Measurements from ENCODE around the gene ZMYND15. TPM values are rescaled to one million over a fixed set of nuclear protein-coding genes. Genes with fewer than 3 reads are reported as not detected.
"Not testable (repeated sequence)": the region's sequence is repeated elsewhere in the genome, so short reads cannot be mapped to it uniquely, and the experiment has no call there.

ZMYND15 gene
- total and polyA plus RNA-seq, 2 of the 13 experiments (the other 11 are each of a cell fraction or from before 2014, with no cell fraction given), result 0.24 to 2.7 TPM

- H4K20me1 ChIP-seq (ENCODE audit: insufficient read depth, low read length); H3K9me3 ChIP-seq (ENCODE audit: low read length); CTCF ChIA-PET (ENCODE audit: low intra/inter-chr PET ratio, low total read pairs); DNase-seq (ENCODE audit: low spot score); FAIRE-seq; H3K9ac ChIP-seq (ENCODE audit: insufficient read depth, low read depth, low read length); H3K27ac ChIP-seq (ENCODE audit: extremely low read length, insufficient read depth, low read length); H3K27me3 ChIP-seq (ENCODE audit: control insufficient read depth in 1 of 2, insufficient read depth in 2 of 2, low read length in 2 of 2); H2AFZ ChIP-seq (ENCODE audit: low read length); H3K4me2 ChIP-seq (ENCODE audit: low read depth, low read length); BruUV-seq (replicated peaks); ATAC-seq; in situ Hi-C loops (cut with HindIII; ENCODE audit: extremely low pct_ligation_motif_present, low pct_unique_long_range_greater_than_20kb); H3K4me1 ChIP-seq (ENCODE audit: insufficient read depth, low read length); H3K4me3 ChIP-seq (replicated peaks in 1 of 3; ENCODE audit: insufficient read depth in 1 of 3, low read depth in 2 of 3, low read length in 3 of 3); intact Hi-C loops (cut with micrococcal nuclease; ENCODE audit: unreplicated experiment): not testable (repeated sequence)
- POLR2A ChIA-PET, result interaction anchor here (1.1 kb wide), 1 partner anchor 13 kb away, joined by 3 read pairs; no protein-coding TSS in a partner anchor
- H3K36me3 ChIP-seq (replicated peaks in 1 of 2; ENCODE audit: control insufficient read depth in 1 of 2, insufficient read depth in 2 of 2, low read length in 2 of 2), result peaks cover 23 to 67% of the 10 kb centered on the region in 2 experiments
- 91% methylated on average over 12 of the region's 12 CpGs for WGBS (ENCODE audit: low lambda C conversion rate)
- peaks cover 62% of the 10 kb centered on the region for H3K79me2 ChIP-seq (ENCODE audit: insufficient read depth, low read length)
Observed at GRCh38 chr17:4689872-4690271, 49.8 kb upstream of the ZMYND15 start.

DNA sequence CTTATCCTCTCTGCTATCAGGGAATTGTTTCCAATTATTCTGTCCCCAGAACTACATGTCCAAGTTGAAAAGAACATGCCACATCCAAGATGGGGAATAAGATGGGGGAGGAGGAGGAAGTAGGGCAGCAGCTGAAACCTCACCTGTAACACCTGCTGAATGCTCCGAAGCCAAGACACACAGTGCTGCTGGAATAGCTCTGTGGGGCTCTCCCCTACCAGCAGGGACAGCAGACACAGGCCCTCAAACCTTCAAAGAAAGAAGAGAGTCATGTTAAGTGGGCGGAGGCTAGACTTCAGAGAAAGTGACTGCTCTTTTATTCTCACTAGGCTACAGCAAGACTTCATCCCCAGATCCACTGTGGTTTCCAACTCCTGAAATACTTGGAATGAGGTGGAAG lies 48.9 kb upstream of the ZMYND15 start:
- H3K4me1 ChIP-seq (ENCODE audit: insufficient read depth, low read length), result no peaks in the 10 kb centered on the region
- TF ChIP-seq SP5 (CRISPR knock-in tag; IDR thresholded peaks at IDR 0.05; ENCODE audit: borderline replicate concordance, low read depth) (no peak), MAF1 (CRISPR knock-in tag; IDR thresholded peaks at IDR 0.05; ENCODE audit: borderline replicate concordance) (no peak), ZFP36L2 (CRISPR knock-in tag; IDR thresholded peaks at IDR 0.05) (no peak), ZNF484 (CRISPR knock-in tag; IDR thresholded peaks at IDR 0.05; ENCODE audit: borderline replicate concordance, low read depth) (no peak), MED13 (CRISPR knock-in tag; IDR thresholded peaks at IDR 0.05) (no peak), ONECUT2 (CRISPR knock-in tag; IDR thresholded peaks at IDR 0.05) (no peak), LCORL (IDR thresholded peaks at IDR 0.05) (no peak), LCORL (CRISPR knock-in tag; IDR thresholded peaks at IDR 0.05) (no peak), BHLHE40 (IDR thresholded peaks at IDR 0.05; ENCODE audit: low read length) (no peak), ZIK1 (CRISPR knock-in tag; IDR thresholded peaks at IDR 0.05; ENCODE audit: borderline replicate concordance, low read depth) (no peak), MEIS2 (CRISPR knock-in tag; IDR thresholded peaks at IDR 0.05) (no peak), SMYD3 (CRISPR knock-in tag; IDR thresholded peaks at IDR 0.05) (no peak), KLF16 (CRISPR knock-in tag; IDR thresholded peaks at IDR 0.05) (no peak)
- TF ChIP-seq, protein P1, sequence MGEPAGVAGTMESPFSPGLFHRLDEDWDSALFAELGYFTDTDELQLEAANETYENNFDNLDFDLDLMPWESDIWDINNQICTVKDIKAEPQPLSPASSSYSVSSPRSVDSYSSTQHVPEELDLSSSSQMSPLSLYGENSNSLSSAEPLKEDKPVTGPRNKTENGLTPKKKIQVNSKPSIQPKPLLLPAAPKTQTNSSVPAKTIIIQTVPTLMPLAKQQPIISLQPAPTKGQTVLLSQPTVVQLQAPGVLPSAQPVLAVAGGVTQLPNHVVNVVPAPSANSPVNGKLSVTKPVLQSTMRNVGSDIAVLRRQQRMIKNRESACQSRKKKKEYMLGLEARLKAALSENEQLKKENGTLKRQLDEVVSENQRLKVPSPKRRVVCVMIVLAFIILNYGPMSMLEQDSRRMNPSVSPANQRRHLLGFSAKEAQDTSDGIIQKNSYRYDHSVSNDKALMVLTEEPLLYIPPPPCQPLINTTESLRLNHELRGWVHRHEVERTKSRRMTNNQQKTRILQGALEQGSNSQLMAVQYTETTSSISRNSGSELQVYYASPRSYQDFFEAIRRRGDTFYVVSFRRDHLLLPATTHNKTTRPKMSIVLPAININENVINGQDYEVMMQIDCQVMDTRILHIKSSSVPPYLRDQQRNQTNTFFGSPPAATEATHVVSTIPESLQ (CRISPR knock-in tag; conservative IDR thresholded peaks at IDR 0.05), result no peak
- WGBS (ENCODE audit: low lambda C conversion rate), result 88% methylated on average over 1 of the region's 2 CpGs
- no peaks in the 10 kb centered on the region for H3K27me3 ChIP-seq (ENCODE audit: control insufficient read depth in 1 of 2, insufficient read depth in 2 of 2, low read length in 2 of 2)
- peaks cover 20 to 61% of the 10 kb centered on the region in 2 experiments for H3K36me3 ChIP-seq (replicated peaks in 1 of 2; ENCODE audit: control insufficient read depth in 1 of 2, insufficient read depth in 2 of 2, low read length in 2 of 2)
- H3K9me3 ChIP-seq (ENCODE audit: low read length), result no peaks in the 10 kb centered on the region
- in situ Hi-C loops (cut with HindIII; ENCODE audit: extremely low pct_ligation_motif_present, low pct_unique_long_range_greater_than_20kb) (no loop called here), intact Hi-C loops (cut with micrococcal nuclease; ENCODE audit: unreplicated experiment) (no loop called here)
- ATAC-seq (no peak), FAIRE-seq (no peak), DNase-seq (ENCODE audit: low spot score) (no peak)
- no TSS peak for BruUV-seq (replicated peaks)
- no peak overlapping the region for H2AFZ ChIP-seq (ENCODE audit: low read length)
- CTCF ChIA-PET (ENCODE audit: low intra/inter-chr PET ratio, low total read pairs), result no interaction called here
- no peak overlapping the region for H3K9ac ChIP-seq (ENCODE audit: insufficient read depth, low read depth, low read length)
- no peak overlapping the region for H3K4me3 ChIP-seq (replicated peaks in 1 of 3; ENCODE audit: insufficient read depth in 1 of 3, low read depth in 2 of 3, low read length in 3 of 3)
- H3K79me2 ChIP-seq (ENCODE audit: insufficient read depth, low read length), result peaks cover 64% of the 10 kb centered on the region
- no peak overlapping the region for H3K4me2 ChIP-seq (ENCODE audit: low read depth, low read length)
- peaks cover 7% of the 10 kb centered on the region for H4K20me1 ChIP-seq (ENCODE audit: insufficient read depth, low read length)
- H3K27ac ChIP-seq (ENCODE audit: extremely low read length, insufficient read depth, low read length), result no peak overlapping the region
- POLR2A ChIA-PET, result interaction anchor here (1.1 kb wide), 1 partner anchor 12 kb away, joined by 3 read pairs; no protein-coding TSS in a partner anchor
